Right atrium auricular region (tissue), 2 donors: ENCODE measurements around the gene KASH5. TPM values are rescaled to one million over a fixed set of nuclear protein-coding genes. Genes with fewer than 3 reads are reported as not detected.

Experiments used
- DNase-seq: peaks from one replicate; pipeline ENCODE4 v3.0.0-alpha.2; 2019; ENCODE audit warnings: low spot score
- H3K27ac ChIP-seq, 2 donors: fragments of 200-600 bp; sonication (generic); 1 replicate in 1 of 2; 2 replicates in 1 of 2; pipeline ENCODE4 v1.5.1; 2016 to 2019
- H3K27me3 ChIP-seq, 2 donors: fragments of 200-600 bp; sonication (generic); one replicate each; pipeline versions ENCODE4 v1.5.1 to v1.6.0; 2017 to 2019
- H3K36me3 ChIP-seq: fragments of 200-600 bp; sonication (generic); one replicate; pipeline ENCODE4 v1.5.1; 2016
- H3K4me1 ChIP-seq, 2 donors: fragments of 200-600 bp; sonication (generic); one replicate each; pipeline versions ENCODE4 v1.5.1 to v1.6.0; 2017 to 2019
- H3K4me3 ChIP-seq, 2 donors: fragments of 200-600 bp; sonication (generic); 1 replicate in 1 of 2; 2 replicates in 1 of 2; pipeline ENCODE4 v1.5.1; 2017 to 2019; ENCODE audit warnings: mild to moderate bottlenecking in 1 of 2, moderate library complexity in 1 of 2
- H3K9me3 ChIP-seq, 2 donors: fragments of 200-600 bp; sonication (generic); one replicate each; pipeline ENCODE4 v1.5.1; 2019
- CTCF ChIP-seq, 2 donors: fragments of 200-600 bp; sonication (generic); IDR thresholded peaks; one replicate each; pipeline ENCODE4 v1.5.1; 2019; ENCODE audit warnings: antibody characterized with exemption in 2 of 2
- total RNA-seq, 2 donors: library from RNA; depleted of rRNA; stranded (reverse); fragments of >200 nt; gene quantifications; one replicate each; pipeline ENCODE4 v1.1.0, GENCODE V29; 2016

KASH5 gene
- total RNA-seq, 2 donors from 2014 or later: not detected

- H3K4me1 ChIP-seq: no peaks in the 10 kb centered on the region
- no peaks in the 10 kb centered on the region for H3K27me3 ChIP-seq
- H3K4me3 ChIP-seq: no peak overlapping the region
- H3K27ac ChIP-seq: no peak overlapping the region
- no peaks in the 10 kb centered on the region for H3K9me3 ChIP-seq
- no peaks in the 10 kb centered on the region for H3K36me3 ChIP-seq
- no peak for TF ChIP-seq CTCF (IDR thresholded peaks at IDR 0.05)
- no peak for DNase-seq
Measured at GRCh38 chr19:49413348-49413747, 25.3 kb downstream of the KASH5 start.

DNA sequence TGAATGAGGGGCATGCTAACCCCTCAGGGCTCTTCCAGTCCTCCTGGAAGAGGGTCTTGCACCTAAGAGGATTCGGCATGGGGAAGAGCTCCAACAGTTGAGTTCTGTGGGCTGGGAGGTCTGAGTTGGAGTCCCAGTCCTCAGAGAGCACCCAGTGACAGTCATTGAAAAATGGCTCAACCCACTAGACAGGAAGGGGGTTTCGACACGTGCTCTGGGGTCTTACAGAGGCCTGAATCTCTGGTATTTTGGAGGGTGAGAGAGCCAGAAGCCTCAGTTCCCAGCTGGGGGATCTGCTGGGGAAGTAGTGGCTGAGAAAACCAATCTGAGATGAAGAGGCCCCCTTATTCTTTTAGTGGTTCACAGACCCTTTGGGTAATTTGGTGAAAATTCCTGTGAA, 26.2 kb downstream of the KASH5 start:
- no peak for TF ChIP-seq CTCF (IDR thresholded peaks at IDR 0.05)
- Histone ChIP-seq H3K27me3 (no peaks in the 10 kb centered on the region), H3K27ac (no peak overlapping the region)

GRCh38 chr19:49415102-49415809, 27.2 kb downstream of the KASH5 start:
- Histone ChIP-seq H3K9me3 (no peaks in the 10 kb centered on the region), H3K4me3 (no peak overlapping the region), H3K27me3 (peaks cover 0 to 6% of the 10 kb centered on the region in 2 donors), H3K36me3 (no peaks in the 10 kb centered on the region), H3K4me1 (no peaks in the 10 kb centered on the region), H3K27ac (no peak overlapping the region)
- TF ChIP-seq CTCF (IDR thresholded peaks at IDR 0.05): no peak
- DNase-seq: no peak

More for the DNA sequence above, 26.2 kb downstream of the KASH5 start:
- H3K9me3 ChIP-seq: no peaks in the 10 kb centered on the region
- no peak for DNase-seq
- no peaks in the 10 kb centered on the region for H3K4me1 ChIP-seq
- H3K4me3 ChIP-seq: no peak overlapping the region
- no peaks in the 10 kb centered on the region for H3K36me3 ChIP-seq

DNA sequence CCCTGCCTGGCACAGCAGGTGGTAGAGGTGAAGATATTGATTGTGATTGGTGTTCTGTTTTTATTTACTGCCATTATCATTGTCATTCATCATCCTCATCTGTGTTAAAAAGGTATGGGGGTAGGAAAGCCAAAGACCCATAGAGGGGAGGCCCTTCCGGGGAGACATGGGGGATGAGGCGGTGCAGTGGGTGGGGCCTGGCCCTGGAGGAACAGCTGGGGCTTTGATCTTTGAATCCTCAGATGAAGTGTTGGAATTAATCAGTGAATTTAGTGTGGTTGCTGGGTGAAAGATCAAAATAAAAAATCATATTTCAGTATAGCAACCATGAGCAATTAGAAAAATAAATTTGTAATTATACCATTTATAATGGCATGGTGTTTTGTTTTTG, 27.8 kb downstream of the KASH5 start:
- H3K4me3 ChIP-seq: no peak overlapping the region
- no peaks in the 10 kb centered on the region for H3K9me3 ChIP-seq
- TF ChIP-seq CTCF (IDR thresholded peaks at IDR 0.05): no peak
- H3K36me3 ChIP-seq: no peaks in the 10 kb centered on the region
- H3K27me3 ChIP-seq: peaks cover 0 to 6% of the 10 kb centered on the region in 2 donors
- no peak for DNase-seq
- no peak overlapping the region for H3K27ac ChIP-seq
- peaks cover 0 to 3% of the 10 kb centered on the region in 2 donors for H3K4me1 ChIP-seq

- Histone ChIP-seq H3K4me1 (peaks cover 0 to 14% of the 10 kb centered on the region in 2 donors), H3K27me3 (peaks cover 7 to 9% of the 10 kb centered on the region in 2 donors), H3K27ac (no peak overlapping the region), H3K36me3 (no peaks in the 10 kb centered on the region), H3K4me3 (no peak overlapping the region), H3K9me3 (no peaks in the 10 kb centered on the region)
- no peak for TF ChIP-seq CTCF (IDR thresholded peaks at IDR 0.05)
- no peak for DNase-seq
Measured at GRCh38 chr19:49417088-49417487, 29.0 kb downstream of the KASH5 start.

DNA sequence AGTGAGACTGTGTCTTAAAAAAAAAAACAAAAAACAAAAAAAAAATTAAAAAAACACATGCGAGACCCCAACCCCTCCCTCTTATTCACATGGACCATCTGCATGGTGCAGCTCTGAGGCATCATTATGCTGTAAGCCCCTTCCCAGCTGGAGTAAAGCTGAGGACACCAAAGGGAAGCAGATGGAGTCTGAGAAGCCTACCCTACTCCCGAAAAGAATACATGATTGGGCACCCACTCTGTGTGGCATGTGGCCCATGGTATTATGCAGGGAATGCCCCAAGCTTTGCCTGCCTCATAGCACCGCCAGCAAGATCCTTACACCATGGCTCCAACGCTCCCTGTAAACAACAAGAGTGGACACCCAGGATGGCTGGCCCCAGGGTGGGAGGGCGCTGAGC, 30.5 kb downstream of the KASH5 start:
- Histone ChIP-seq H3K4me1 (peaks cover 0 to 28% of the 10 kb centered on the region in 2 donors), H3K4me3 (no peak overlapping the region), H3K27ac (no peak overlapping the region), H3K27me3 (peaks cover 17 to 21% of the 10 kb centered on the region in 2 donors), H3K9me3 (no peaks in the 10 kb centered on the region), H3K36me3 (no peaks in the 10 kb centered on the region)
- no peak for DNase-seq
- no peak for TF ChIP-seq CTCF (IDR thresholded peaks at IDR 0.05)
